SKM-1 treated with dmso at 0.1 percent for 144 hours (cell line): ENCODE data around the gene SH3RF3.

Experiments
- DNase-seq: peaks from one replicate; lab custom pipeline; 2025; ENCODE audit not compliant: unreplicated experiment; lab: John Stamatoyannopoulos, UW

The SH3RF3 gene

DNA sequence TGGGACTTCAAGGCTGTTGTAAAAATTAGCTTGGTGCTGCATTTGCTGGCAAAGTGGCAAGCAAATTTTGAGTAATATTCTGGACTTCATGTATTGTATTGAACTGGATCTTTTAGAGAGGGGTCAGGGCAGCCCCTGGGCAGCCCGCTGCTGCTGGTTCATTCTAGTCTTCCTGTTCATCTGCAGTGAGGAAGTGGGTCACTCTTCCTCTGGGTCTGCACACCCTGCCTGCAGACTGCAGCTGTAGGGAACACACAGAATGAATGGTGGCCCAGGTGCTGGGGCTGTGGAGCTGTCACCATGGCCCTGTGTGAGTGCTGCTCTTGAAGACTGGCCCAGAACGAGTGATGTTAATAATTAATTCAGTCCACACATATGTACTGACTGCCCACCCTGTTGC, 9.4 kb downstream of the SH3RF3 start:
- no peak for DNase-seq

DNA sequence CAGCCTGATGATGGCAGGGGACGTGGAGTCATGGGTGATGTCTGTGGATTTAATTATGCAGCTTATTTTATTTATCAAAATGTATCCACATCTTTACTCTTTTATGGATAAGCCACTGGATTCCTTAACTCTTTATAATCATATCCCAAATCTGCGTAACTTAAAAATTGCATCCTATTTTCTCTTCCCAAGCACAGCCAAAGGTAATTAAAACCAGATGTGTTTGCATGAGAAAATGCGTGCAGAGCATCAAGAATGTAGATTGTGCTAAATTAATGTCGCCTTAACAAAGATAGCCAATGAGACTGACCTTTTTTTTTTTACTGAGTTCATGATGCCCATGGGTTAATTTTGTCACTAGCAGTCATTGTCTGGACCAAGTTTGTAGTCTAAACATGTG, 10.0 kb downstream of the SH3RF3 start:
- DNase-seq, result no peak

GRCh38 chr2:109139865-109140396, 10.9 kb downstream of the SH3RF3 start:
- DNase-seq, result no peak

DNA sequence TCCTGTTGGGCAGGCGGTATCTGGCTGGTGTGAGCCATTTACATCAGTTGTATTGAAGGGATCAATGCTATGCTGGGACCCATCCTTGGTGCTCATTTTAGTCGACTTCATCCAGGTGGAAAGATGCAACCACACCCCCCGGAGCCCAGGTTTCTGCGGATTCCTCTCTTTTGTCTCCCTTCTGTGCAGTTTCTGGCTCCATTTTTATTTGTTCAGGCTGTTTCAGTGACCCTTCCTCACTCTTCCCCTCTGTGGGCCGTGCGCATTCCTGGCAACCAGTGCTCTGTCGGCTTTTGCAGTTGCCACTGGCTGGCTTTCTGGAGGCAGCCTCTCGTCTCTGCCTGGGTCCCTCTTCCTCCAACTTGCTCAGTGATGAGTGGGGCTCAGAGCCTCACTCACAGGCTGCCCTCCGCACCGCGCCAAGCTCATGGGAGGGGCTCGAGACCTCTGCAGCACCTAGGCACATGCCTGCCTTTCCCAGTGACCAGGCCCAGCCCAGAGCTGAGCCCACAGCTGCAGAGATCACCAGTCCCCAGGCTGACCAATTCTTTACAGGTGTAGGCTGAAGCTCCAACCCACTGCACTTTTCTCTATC, 12.1 kb downstream of the SH3RF3 start:
- DNase-seq, result no peak

DNA sequence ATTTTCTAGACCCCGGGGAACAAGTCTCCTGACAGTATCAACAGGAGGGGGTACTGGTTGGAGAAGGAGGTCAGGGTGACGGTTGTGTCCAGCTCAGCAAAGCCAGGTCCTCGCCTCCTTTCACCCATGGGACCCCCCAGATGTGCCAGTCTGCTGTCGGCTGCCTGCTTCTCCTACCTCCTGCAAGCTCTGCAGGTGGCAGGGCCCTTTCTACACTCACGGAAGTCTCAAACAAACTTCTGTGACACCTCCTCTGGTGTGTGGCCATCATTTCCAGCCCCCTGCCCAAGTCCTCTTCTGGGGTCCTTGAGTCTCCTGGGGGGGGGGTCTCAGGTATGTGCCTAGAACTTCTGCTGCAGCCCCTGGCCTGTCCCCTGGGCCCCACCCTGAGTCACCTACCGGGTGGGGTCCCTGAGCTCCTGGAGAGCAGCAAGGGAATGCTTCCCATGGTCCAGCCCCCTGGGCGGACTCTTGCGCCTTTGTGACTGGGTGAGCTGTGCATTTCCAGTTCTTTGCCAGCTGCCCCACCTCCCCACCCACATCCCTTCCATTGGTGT, 12.8 kb downstream of the SH3RF3 start:
- no peak for DNase-seq

GRCh38 chr2:109142416-109143210, 13.6 kb downstream of the SH3RF3 start:
- DNase-seq, result no peak

GRCh38 chr2:109143214-109144187, 14.5 kb downstream of the SH3RF3 start:
- no peak for DNase-seq

- no peak for DNase-seq
These were observed 15.3 kb downstream of the SH3RF3 start for GRCh38 chr2:109144271-109144670.

DNA sequence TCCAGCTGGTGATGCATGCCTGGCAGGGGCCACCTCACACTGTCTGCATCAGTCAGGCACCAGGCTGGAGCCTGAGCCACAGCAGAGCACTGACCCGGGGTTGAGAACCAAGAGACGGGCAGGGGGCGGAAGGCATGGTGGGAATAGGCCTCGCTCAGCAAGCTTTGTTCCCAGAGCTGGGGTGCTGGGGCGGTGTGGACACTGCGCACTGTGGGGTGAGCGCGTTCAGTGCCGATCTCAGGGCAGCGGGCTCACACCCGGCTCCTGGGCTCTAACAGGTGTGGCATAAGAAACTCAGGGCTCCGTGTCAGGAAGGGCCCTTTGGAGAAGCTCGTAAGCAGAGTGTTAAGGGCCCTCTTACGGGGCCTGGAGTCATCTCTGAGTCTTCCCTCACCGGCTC, 15.7 kb downstream of the SH3RF3 start:
- no peak for DNase-seq

- DNase-seq, result no peak
These were observed 16.3 kb downstream of the SH3RF3 start for GRCh38 chr2:109145286-109145685.

- no peak for DNase-seq
These were observed 18.4 kb downstream of the SH3RF3 start for GRCh38 chr2:109147405-109147804.

DNA sequence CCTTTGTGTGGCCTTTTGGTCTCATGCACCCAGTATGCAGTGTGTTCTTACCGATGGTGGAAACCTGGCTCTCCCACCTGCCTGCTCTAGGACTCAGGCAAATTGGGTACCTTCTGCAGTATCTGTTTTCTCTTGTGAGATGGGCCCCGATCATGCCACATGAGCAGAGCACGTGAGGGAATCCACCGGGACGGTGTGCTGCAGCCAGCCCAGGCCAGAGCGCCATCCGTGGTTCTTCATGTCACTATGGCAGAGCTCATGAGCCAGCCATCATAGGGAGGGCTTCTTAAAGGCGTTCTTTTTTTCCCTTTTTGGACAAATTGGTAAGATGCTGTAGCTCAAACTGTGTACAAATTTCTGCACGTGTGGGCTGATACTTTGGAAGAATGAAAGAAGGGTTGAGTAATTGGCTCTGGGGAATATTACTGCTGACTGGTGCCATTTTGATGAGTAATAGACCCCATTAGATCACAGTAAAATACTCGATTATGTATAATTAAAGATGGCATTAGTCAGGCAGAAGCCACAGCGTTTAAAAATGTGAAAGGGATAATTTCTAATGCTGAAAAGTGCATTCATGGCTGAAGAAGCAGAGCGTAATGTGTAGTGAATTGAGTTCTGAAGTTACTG, 19.2 kb downstream of the SH3RF3 start:
- DNase-seq, result no peak

DNA sequence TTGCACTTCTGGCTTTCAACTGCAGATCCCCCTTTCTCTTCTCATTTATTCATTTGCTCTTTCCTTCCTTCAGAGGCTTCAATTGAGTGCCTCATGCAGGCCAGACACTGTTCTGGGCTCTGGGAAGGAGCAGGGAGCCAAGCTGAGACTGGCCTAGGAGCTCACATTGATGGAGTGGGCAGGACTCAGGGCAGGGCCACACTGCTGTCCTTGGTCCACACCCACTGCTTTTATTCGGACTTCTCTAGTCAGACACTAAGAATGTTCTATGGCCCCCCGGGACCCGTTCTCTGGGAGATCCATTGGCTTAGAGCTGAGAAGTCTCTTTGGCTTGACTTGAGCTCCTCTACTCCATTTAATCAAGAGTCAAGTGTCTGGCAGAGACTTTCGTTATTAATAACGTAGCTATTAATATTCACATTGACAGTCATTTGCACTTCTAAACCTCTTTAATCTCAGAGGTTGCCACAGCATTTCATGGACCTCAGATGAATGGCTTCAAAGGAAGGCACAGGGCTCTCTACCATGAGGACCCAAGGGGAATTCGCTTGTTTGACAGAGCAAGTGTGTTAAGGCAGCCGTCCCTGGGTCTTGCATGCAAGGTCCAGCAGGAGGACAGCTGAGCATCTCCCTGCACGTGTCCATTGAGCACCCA, 20.1 kb downstream of the SH3RF3 start:
- no peak for DNase-seq

DNA sequence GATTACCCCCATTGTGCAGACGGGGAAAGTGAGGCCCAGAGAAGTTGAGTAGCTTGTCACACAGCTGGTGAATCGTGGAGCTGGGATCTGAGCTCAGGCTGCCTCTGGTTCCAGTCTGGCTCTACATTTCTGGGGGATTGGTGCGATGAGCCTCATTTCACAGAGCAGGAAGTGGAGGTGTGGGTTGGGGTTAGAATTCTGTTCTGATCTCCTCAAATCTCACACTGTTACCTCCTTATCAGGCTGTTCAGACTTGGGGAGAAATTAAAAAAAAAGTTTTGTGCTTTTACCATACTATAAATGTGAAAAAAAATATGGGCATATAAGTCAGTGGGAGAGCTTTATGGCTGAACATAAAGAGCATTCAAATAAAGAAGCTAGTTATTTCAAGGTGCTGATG, 21.6 kb downstream of the SH3RF3 start:
- DNase-seq, result no peak

DNA sequence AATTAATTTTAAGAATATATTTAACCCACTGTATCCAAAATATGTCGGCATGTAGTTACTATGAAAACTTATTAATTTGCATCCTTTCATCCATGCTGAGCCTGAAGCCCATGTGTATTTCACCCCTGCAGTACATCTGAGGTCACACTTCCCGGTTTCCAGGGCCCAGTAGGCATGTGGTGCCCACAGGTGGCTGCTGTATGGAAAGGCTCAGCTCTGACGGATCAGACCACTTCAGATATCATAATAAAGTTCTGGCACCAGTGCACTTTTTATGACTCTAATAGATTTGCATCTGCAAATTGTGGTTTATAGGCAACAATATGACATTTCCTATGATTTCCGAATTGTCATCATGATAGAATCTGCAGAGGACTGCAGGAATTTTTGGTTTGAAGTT, 22.5 kb downstream of the SH3RF3 start:
- no peak for DNase-seq

GRCh38 chr2:109153005-109153784, 24.2 kb downstream of the SH3RF3 start:
- no peak for DNase-seq

DNA sequence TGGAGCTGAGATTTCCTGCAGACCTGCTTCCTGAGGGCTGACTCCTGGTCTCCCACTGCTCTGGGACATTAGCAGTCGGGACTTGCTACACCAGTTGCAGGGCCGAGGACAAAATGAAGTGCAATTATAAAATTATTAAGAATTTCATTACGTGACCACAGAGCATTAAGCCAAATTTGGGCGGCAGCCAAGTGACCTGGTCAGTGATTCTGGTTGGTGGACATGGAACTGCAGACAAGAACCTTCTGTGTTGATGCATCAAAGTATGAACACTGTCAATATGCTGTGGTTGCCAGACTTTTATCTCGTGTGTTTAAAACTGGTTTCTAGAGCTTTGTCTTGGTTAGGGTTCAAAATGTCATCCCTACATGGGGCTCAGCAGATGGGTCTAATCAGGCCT, 24.8 kb downstream of the SH3RF3 start:
- no peak for DNase-seq

GRCh38 chr2:109154226-109154625, 25.2 kb downstream of the SH3RF3 start:
- no peak for DNase-seq
